Ishikawa (cell line): ENCODE measurements around the gene SERPINB1.

Experiments
- CEBPB ChIP-seq: IDR thresholded peaks from 2 replicates; pipeline ENCODE4 v1.6.1; 2012
- CREB1 ChIP-seq: IDR thresholded peaks from 2 replicates; pipeline ENCODE4 v1.6.1; 2012; ENCODE audit warnings: low read depth
- EP300 ChIP-seq: IDR thresholded peaks from 2 replicates; pipeline ENCODE4 v1.6.1; 2012; ENCODE audit warnings: borderline replicate concordance
- FOXM1 ChIP-seq: IDR thresholded peaks from 2 replicates; pipeline ENCODE4 v1.6.1; 2012; ENCODE audit warnings: low read depth, borderline replicate concordance
- RAD21 ChIP-seq: IDR thresholded peaks from 2 replicates; pipeline ENCODE4 v1.6.1; 2012; ENCODE audit warnings: low read depth
- TAF1 ChIP-seq: IDR thresholded peaks from 2 replicates; pipeline ENCODE4 v1.6.1; 2012; ENCODE audit warnings: low read depth, mild to moderate bottlenecking
- TCF12 ChIP-seq: IDR thresholded peaks from 2 replicates; pipeline ENCODE4 v1.6.1; 2012; ENCODE audit warnings: low read depth
- TEAD4 ChIP-seq: IDR thresholded peaks from 2 replicates; pipeline ENCODE4 v1.6.1; 2012
- YY1 ChIP-seq: IDR thresholded peaks from 2 replicates; pipeline ENCODE4 v1.6.1; 2012; ENCODE audit warnings: low read depth
- ZBTB7A ChIP-seq: IDR thresholded peaks from 2 replicates; pipeline ENCODE4 v1.6.1; 2012; ENCODE audit warnings: low read depth
- TF ChIP-seq, protein P1 (sequence below): IDR thresholded peaks from 2 replicates; pipeline ENCODE4 v1.6.1; 2012
- TF ChIP-seq, protein P2 (sequence below): IDR thresholded peaks from 2 replicates; pipeline ENCODE4 v1.6.1; 2012; ENCODE audit warnings: low read depth, mild to moderate bottlenecking
- TF ChIP-seq, protein P3 (sequence below): IDR thresholded peaks from 2 replicates; pipeline ENCODE4 v1.6.1; 2012

DNA sequence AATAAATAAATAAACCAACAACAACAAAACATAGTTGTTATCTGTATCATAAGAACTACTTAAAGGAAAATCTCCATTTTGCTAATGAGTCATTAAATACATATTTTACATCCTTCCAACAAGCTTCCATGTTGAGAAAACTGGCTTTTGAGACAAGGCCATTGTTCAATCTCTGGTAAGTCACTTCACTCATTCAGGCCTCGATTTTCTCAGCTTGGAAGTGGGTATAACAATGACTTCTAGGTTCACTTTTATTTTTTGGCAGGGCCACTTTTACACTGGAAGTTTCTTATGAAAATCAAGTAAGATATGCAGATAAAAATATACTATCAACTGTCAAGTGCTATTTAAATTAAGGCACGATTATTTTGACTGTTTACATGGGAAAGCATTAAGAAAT, 46.5 kb downstream of the SERPINB1 start:
- TF ChIP-seq CREB1 (no peak), RAD21 (no peak), CEBPB (no peak), YY1 (no peak), EP300 (no peak), TAF1 (no peak), FOXM1 (no peak), TEAD4 (no peak), ZBTB7A (no peak), TCF12 (no peak)
- TF ChIP-seq, protein P1, sequence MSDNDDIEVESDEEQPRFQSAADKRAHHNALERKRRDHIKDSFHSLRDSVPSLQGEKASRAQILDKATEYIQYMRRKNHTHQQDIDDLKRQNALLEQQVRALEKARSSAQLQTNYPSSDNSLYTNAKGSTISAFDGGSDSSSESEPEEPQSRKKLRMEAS: no peak
- TF ChIP-seq, protein P2, sequence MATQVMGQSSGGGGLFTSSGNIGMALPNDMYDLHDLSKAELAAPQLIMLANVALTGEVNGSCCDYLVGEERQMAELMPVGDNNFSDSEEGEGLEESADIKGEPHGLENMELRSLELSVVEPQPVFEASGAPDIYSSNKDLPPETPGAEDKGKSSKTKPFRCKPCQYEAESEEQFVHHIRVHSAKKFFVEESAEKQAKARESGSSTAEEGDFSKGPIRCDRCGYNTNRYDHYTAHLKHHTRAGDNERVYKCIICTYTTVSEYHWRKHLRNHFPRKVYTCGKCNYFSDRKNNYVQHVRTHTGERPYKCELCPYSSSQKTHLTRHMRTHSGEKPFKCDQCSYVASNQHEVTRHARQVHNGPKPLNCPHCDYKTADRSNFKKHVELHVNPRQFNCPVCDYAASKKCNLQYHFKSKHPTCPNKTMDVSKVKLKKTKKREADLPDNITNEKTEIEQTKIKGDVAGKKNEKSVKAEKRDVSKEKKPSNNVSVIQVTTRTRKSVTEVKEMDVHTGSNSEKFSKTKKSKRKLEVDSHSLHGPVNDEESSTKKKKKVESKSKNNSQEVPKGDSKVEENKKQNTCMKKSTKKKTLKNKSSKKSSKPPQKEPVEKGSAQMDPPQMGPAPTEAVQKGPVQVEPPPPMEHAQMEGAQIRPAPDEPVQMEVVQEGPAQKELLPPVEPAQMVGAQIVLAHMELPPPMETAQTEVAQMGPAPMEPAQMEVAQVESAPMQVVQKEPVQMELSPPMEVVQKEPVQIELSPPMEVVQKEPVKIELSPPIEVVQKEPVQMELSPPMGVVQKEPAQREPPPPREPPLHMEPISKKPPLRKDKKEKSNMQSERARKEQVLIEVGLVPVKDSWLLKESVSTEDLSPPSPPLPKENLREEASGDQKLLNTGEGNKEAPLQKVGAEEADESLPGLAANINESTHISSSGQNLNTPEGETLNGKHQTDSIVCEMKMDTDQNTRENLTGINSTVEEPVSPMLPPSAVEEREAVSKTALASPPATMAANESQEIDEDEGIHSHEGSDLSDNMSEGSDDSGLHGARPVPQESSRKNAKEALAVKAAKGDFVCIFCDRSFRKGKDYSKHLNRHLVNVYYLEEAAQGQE: no peak
- TF ChIP-seq, protein P3, sequence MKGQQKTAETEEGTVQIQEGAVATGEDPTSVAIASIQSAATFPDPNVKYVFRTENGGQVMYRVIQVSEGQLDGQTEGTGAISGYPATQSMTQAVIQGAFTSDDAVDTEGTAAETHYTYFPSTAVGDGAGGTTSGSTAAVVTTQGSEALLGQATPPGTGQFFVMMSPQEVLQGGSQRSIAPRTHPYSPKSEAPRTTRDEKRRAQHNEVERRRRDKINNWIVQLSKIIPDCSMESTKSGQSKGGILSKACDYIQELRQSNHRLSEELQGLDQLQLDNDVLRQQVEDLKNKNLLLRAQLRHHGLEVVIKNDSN: no peak
